Central memory CD8-positive, alpha-beta T cell (primary cell): ENCODE results near the gene PNPLA8.
"Not testable (repeated sequence)": the region's sequence is repeated elsewhere in the genome, so short reads cannot be mapped to it uniquely, and the experiment has no call there.

ENCODE experiments used
- ATAC-seq: fragments of 150-1000 bp; cut with Tn5 transposase; replicated peaks from 2 replicates; pipeline ENCODE4 v1.10.0; 2022; ENCODE audit warnings: mild to moderate bottlenecking, moderate FRiP score, moderate number of reproducible peaks; ENCODE audit not compliant: poor library complexity, severe bottlenecking; ENCODE audit errors: extremely low read depth
- DNase-seq, 2 donors: peaks; one replicate each; pipeline ENCODE4 v3.0.0; 2021; ENCODE audit warnings: low spot score in 2 of 2
- H3K27ac Mint-ChIP-seq: one replicate; pipeline ENCODE4 v1.8.0; 2022; ENCODE audit warnings: low read depth, mild to moderate bottlenecking, moderate library complexity, mixed read lengths
- H3K27me3 Mint-ChIP-seq: one replicate; pipeline ENCODE4 v1.8.0; 2022; ENCODE audit warnings: mixed read lengths
- H3K36me3 Mint-ChIP-seq: one replicate; pipeline ENCODE4 v1.8.0; 2022; ENCODE audit warnings: mild to moderate bottlenecking, moderate library complexity, mixed read lengths; ENCODE audit not compliant: insufficient read depth
- H3K4me1 Mint-ChIP-seq: one replicate; pipeline ENCODE4 v1.8.0; 2022; ENCODE audit warnings: mixed read lengths
- H3K4me3 Mint-ChIP-seq: one replicate; pipeline ENCODE4 v1.8.0; 2022; ENCODE audit warnings: mild to moderate bottlenecking, moderate library complexity, mixed read lengths
- H3K9me3 Mint-ChIP-seq: one replicate; pipeline ENCODE4 v1.8.0; 2022; ENCODE audit warnings: mixed read lengths

Gene PNPLA8

GRCh38 chr7:108525985-108526767, at the start of gene PNPLA8:
Gene PNPLA8 (minus strand): TSS chr7:108526135. CDS start chr7:108515491, 10,644 bp downstream.
- Mint-ChIP-seq H3K4me1 (peaks cover 31% of the 10 kb centered on the region), H3K4me3 (peak within 1 kb of the TSS; percentile 97), H3K27me3 (no peaks in the 10 kb centered on the region), H3K27ac (peak within 1 kb of the TSS; percentile 94), H3K36me3 (peaks cover 20% of the 10 kb centered on the region), H3K9me3 (no peaks in the 10 kb centered on the region)
- ATAC-seq (peak; percentile 91), DNase-seq (peak; percentile 100)

- peaks cover 37% of the 10 kb centered on the region for H3K36me3 Mint-ChIP-seq
- no peak for ATAC-seq
- H3K27me3 Mint-ChIP-seq, result no peaks in the 10 kb centered on the region
Observed at GRCh38 chr7:108575156-108575555, 49.2 kb upstream of the PNPLA8 start.

GRCh38 chr7:108572480-108572879, 46.5 kb upstream of the PNPLA8 start:
- no peaks in the 10 kb centered on the region for H3K9me3 Mint-ChIP-seq
- ATAC-seq (no peak), DNase-seq (no peak)
- H3K27me3 Mint-ChIP-seq, result no peaks in the 10 kb centered on the region
- peaks cover 48% of the 10 kb centered on the region for H3K36me3 Mint-ChIP-seq
- H3K27ac Mint-ChIP-seq, result no peak overlapping the region
- H3K4me1 Mint-ChIP-seq, result peaks cover 63% of the 10 kb centered on the region
- H3K4me3 Mint-ChIP-seq, result no peak overlapping the region

More at GRCh38 chr7:108575156-108575555, 49.2 kb upstream of the PNPLA8 start:
- H3K4me3 Mint-ChIP-seq, result no peak overlapping the region
- H3K9me3 Mint-ChIP-seq, result no peaks in the 10 kb centered on the region
- peak overlapping the region; percentile 60 for H3K27ac Mint-ChIP-seq
- peaks cover 40% of the 10 kb centered on the region for H3K4me1 Mint-ChIP-seq
- no peak for DNase-seq

GRCh38 chr7:108570146-108570755, 44.3 kb upstream of the PNPLA8 start:
- H3K27me3 Mint-ChIP-seq, result no peaks in the 10 kb centered on the region
- H3K36me3 Mint-ChIP-seq, result peaks cover 49% of the 10 kb centered on the region
- peak; percentile 26 to 35 for DNase-seq
- H3K4me1 Mint-ChIP-seq, result peaks cover 57% of the 10 kb centered on the region
- peak overlapping the region; percentile 96 for H3K4me3 Mint-ChIP-seq
- H3K9me3 Mint-ChIP-seq, result no peaks in the 10 kb centered on the region
- H3K27ac Mint-ChIP-seq, result peak overlapping the region; percentile 99
- ATAC-seq, result peak; percentile 11

GRCh38 chr7:108569381-108570145, 43.6 kb upstream of the PNPLA8 start, which contains the start of the genes DNAJB9 and THAP5:
Gene DNAJB9 (plus strand): TSS chr7:108569874. CDS start chr7:108571727, 1,853 bp downstream.
Gene THAP5 (minus strand): TSS chr7:108569706. CDS start chr7:108569569, 137 bp downstream.
- Mint-ChIP-seq H3K36me3 (peaks cover 48% of the 10 kb centered on the region), H3K4me1 (peaks cover 57% of the 10 kb centered on the region), H3K27ac (peak within 1 kb of the TSS; percentile 99), H3K27me3 (no peaks in the 10 kb centered on the region), H3K4me3 (peak within 1 kb of the TSS; percentile 96), H3K9me3 (no peaks in the 10 kb centered on the region)
- ATAC-seq (peak; percentile 95), DNase-seq (peak; percentile 96 to 99)

- DNase-seq (no peak), ATAC-seq (peak; percentile 13)
- Mint-ChIP-seq H3K27ac (peak overlapping the region; percentile 99), H3K4me3 (peak overlapping the region; percentile 96), H3K4me1 (peaks cover 53% of the 10 kb centered on the region), H3K27me3 (no peaks in the 10 kb centered on the region), H3K9me3 (no peaks in the 10 kb centered on the region), H3K36me3 (peaks cover 46% of the 10 kb centered on the region)
Observed at GRCh38 chr7:108568801-108569380, 43.0 kb upstream of the PNPLA8 start.

GRCh38 chr7:108565987-108566386, 40.1 kb upstream of the PNPLA8 start:
- no peak overlapping the region for H3K4me3 Mint-ChIP-seq
- no peak for DNase-seq
- peaks cover 31% of the 10 kb centered on the region for H3K36me3 Mint-ChIP-seq

GRCh38 chr7:108561047-108561619, 35.2 kb upstream of the PNPLA8 start:
- peaks cover 19% of the 10 kb centered on the region for H3K36me3 Mint-ChIP-seq
- no peak overlapping the region for H3K27ac Mint-ChIP-seq
- H3K4me1 Mint-ChIP-seq, result peaks cover 13% of the 10 kb centered on the region
- DNase-seq (no peak), ATAC-seq (no peak)
- no peaks in the 10 kb centered on the region for H3K27me3 Mint-ChIP-seq
- H3K9me3 Mint-ChIP-seq, result peaks cover 10% of the 10 kb centered on the region
- H3K4me3 Mint-ChIP-seq, result no peak overlapping the region

More at GRCh38 chr7:108565987-108566386, 40.1 kb upstream of the PNPLA8 start:
- Mint-ChIP-seq H3K27me3 (no peaks in the 10 kb centered on the region), H3K27ac (peak overlapping the region; percentile 6), H3K9me3 (no peaks in the 10 kb centered on the region), H3K4me1 (peaks cover 44% of the 10 kb centered on the region)
- ATAC-seq, result no peak

- Mint-ChIP-seq H3K27me3 (no peaks in the 10 kb centered on the region), H3K9me3 (peaks cover 10% of the 10 kb centered on the region), H3K36me3 (peaks cover 9% of the 10 kb centered on the region), H3K4me3 (no peak overlapping the region), H3K27ac (no peak overlapping the region), H3K4me1 (peaks cover 10% of the 10 kb centered on the region)
- no peak for DNase-seq
- ATAC-seq, result no peak
Observed at GRCh38 chr7:108559253-108559652, 33.3 kb upstream of the PNPLA8 start.

GRCh38 chr7:108557617-108558016, 31.7 kb upstream of the PNPLA8 start:
- ATAC-seq (no peak), DNase-seq (no peak)
- H3K4me1 Mint-ChIP-seq, result peaks cover 10% of the 10 kb centered on the region
- H3K27me3 Mint-ChIP-seq, result no peaks in the 10 kb centered on the region
- no peak overlapping the region for H3K4me3 Mint-ChIP-seq
- peaks cover 10% of the 10 kb centered on the region for H3K9me3 Mint-ChIP-seq
- peaks cover 9% of the 10 kb centered on the region for H3K36me3 Mint-ChIP-seq
- H3K27ac Mint-ChIP-seq, result no peak overlapping the region

- Mint-ChIP-seq H3K9me3 (peaks cover 10% of the 10 kb centered on the region), H3K4me1 (peaks cover 10% of the 10 kb centered on the region)
Observed at GRCh38 chr7:108557191-108557590, 31.3 kb upstream of the PNPLA8 start.

GRCh38 chr7:108556665-108557064, 30.7 kb upstream of the PNPLA8 start:
- not testable (repeated sequence) for H3K36me3 Mint-ChIP-seq, H3K9me3 Mint-ChIP-seq, DNase-seq, H3K27me3 Mint-ChIP-seq, H3K27ac Mint-ChIP-seq, ATAC-seq, H3K4me3 Mint-ChIP-seq, H3K4me1 Mint-ChIP-seq

More at GRCh38 chr7:108557191-108557590, 31.3 kb upstream of the PNPLA8 start:
- H3K27me3 Mint-ChIP-seq, result no peaks in the 10 kb centered on the region
- H3K4me3 Mint-ChIP-seq, result no peak overlapping the region
- DNase-seq (no peak), ATAC-seq (no peak)
- no peak overlapping the region for H3K27ac Mint-ChIP-seq
- peaks cover 9% of the 10 kb centered on the region for H3K36me3 Mint-ChIP-seq
